GM20000 (cell line): ENCODE results near the gene KLHL29.

Experiments used
- DNase-seq: peaks from one replicate; pipeline ENCODE4 v3.0.0; 2012; ENCODE audit warnings: low spot score
- TF ChIP-seq, protein P1 (sequence below): IDR thresholded peaks from 2 replicates; pipeline ENCODE4 v1.5.1; 2012; ENCODE audit warnings: mild to moderate bottlenecking, control low read depth; ENCODE audit errors: extremely low read depth, missing control alignments

The KLHL29 gene

DNA sequence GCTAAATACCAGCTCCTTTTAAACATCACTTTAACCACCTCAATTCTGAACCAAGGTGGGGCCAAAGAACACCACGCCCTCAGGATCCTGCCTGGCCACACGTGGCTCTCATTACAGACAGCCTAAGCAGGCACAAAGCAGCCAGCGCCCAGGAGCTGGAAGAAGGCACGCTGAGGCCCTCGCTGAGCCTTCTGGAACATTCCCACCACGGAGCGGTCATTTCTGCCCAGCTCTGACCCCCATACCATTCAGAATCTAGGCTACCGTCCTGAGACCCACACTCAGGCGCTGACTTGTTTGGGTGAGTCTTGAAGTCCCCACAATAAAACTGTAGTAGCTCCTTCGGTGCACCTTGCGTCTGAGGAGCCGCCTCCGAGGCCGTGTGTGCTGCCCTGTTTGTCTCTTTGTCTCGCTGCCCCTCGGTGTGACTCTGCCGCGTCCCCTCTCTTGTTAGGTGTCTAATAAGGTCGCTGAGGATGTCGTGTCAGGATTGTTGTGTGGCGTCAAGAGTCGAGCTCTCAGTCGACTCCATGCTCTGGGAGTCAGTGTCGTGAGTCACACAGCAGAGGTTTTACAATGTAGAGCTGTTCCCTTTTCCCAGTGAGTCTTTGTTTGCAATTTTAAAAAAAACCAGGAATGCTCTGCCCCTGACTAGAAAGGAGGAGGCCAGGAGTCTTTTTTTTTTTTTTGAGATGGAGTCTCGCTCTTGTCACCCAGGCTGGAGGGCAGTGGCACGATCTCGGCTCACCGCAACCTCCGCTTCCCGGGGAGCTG is 242.4 kb downstream of the KLHL29 start:
- TF ChIP-seq, protein P1, sequence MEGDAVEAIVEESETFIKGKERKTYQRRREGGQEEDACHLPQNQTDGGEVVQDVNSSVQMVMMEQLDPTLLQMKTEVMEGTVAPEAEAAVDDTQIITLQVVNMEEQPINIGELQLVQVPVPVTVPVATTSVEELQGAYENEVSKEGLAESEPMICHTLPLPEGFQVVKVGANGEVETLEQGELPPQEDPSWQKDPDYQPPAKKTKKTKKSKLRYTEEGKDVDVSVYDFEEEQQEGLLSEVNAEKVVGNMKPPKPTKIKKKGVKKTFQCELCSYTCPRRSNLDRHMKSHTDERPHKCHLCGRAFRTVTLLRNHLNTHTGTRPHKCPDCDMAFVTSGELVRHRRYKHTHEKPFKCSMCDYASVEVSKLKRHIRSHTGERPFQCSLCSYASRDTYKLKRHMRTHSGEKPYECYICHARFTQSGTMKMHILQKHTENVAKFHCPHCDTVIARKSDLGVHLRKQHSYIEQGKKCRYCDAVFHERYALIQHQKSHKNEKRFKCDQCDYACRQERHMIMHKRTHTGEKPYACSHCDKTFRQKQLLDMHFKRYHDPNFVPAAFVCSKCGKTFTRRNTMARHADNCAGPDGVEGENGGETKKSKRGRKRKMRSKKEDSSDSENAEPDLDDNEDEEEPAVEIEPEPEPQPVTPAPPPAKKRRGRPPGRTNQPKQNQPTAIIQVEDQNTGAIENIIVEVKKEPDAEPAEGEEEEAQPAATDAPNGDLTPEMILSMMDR = no peak
- no peak for DNase-seq

DNA sequence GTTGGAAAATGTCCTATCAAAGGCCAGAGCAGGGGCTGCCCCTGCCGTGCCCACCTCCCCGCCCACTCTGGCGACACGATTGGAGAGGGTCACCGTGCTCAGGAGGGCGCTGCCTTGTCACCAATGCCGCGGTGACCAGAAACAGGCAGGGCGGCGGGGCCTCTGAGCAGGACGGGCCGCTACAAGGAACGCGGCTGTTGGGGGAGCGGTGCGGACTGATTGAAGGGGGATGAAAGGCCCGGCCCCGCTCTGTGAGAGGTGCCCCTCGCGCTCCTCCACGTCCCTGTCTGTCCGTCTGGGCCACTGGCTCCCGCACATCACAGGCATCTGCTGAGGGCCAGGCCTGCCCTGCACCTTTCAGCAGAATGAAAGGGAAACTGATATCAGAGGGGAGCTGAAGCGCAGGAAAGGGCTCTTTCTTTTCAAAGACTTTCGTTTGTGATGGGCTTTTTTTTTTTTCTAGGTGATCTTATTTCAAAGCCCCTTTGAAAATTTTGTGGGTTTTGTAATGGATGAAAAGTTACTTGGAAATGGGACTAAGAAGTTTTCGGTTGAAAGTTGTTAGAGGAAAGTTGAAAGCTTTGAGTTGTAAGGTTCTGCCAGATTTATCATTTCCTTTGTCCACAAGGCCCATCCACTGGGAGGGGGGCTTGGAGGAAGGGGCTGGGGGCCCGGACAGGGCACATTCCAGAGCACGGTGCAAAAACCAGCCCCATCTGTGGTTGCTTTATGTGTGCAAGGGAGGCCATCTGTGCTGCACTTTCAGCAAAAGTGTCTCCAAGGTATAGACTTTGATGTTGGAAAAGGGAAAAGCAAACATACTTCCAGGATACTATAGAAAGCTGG is 244.2 kb downstream of the KLHL29 start:
- TF ChIP-seq, protein P1 = no peak
- DNase-seq = no peak

DNA sequence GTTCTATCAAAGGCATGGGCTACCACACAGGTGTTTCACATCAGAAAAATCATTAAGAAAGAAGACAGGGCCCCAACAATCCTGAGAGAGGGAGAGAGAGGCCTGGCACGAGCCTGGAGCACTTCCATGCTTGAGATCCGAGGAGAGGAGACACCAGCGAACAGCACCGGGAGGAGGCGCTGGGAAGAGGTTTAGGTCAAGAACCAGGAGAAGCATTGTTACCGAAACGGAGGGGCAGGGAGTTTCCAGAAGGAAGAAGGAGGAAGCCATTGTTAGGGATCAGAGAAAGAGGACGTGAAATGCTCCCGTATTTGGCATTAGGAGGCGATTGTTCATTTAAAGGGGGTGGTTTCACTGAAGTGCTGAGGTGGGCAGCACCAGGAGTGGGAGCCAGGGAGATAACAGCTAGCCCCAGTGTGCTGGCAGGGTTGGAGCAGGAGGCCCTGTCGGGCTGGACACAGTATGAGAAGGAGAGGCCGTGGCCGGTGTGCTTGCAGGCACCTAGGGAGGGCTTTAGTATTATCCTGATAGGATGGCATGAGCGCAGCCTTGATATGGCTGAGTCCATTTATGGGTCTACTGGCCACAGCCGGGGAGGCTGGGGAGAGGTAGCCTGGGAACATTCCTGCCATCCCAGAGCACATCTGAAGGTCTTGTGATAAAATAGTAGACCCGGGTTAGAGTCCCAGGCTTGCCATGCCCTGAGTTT is 244.9 kb downstream of the KLHL29 start:
- TF ChIP-seq, protein P1 = no peak
- no peak for DNase-seq

DNA sequence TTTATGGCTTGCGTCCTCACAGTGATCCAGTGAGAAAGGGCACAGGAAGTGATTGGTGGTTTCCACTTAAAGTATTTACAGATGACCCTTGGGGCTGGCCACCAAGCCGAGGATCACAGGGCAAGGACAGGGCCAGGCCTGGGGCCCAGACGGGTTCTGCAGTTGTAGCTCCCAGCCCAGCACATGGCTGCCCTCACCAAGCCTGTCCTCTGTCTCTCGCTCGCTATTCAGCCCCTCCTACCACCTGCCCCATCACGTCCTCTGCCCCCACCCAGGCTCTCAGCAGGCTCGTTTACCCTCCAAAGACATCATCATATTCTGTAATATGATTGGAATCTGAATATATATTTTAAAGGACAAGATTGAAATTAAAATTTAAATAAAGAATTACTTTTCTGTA is 246.0 kb downstream of the KLHL29 start:
- TF ChIP-seq, protein P1 = no peak
- DNase-seq = no peak

DNA sequence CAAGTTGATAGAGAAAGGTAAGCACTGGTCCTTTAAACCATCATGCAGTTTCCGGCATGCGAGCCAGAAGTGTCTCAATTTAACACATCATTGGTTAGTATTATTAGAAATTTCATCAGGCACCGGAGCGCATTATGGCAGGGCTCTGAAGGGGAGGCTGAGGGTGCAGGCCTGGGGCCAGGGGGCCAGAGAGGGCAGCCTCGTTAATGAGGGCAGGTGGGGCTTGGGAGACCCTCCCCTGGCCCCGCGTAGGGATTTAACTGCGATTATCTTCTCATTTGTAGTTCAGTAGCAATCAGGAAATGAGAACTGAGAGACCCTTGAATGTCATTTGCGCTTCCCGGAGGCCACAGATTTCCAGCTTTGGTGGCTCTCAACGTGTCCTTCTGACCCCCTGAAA is 246.4 kb downstream of the KLHL29 start:
- DNase-seq = no peak
- TF ChIP-seq, protein P1 = no peak

DNA sequence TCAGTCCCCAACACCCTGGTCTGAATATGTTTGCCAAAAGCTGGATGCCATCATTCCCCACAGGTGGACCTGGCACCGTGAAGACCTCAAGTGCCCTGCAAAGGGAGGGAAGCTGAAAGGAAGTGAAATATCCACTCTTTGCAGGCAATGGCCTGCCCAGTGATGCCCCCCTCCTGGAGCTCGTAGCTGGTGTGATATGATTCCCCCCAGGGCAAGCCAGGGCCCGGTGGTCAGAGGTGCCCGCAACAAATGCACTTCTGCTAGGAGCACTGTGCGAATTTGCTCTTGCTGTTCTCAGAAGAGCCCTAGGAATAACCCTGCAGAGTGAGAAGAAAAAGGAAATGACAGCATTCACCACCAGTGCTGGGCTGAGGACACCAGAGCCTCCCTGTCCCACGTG is 247.4 kb downstream of the KLHL29 start:
- DNase-seq = no peak
- TF ChIP-seq, protein P1 = no peak
